Prostate gland (tissue), 2 donors: ENCODE measurements around the gene SND1. TPM values are rescaled to one million over a fixed set of nuclear protein-coding genes. Genes with fewer than 3 reads are reported as not detected.

ENCODE experiments used
- DNase-seq: peaks from one replicate; pipeline ENCODE4 v3.0.0-alpha.2; 2019; ENCODE audit warnings: low spot score
- H3K27ac ChIP-seq, 2 donors: fragments of 200-600 bp; sonication (generic); 2 replicates each; pipeline ENCODE4 v1.5.1; 2017 to 2019
- H3K27me3 ChIP-seq: fragments of 200-600 bp; sonication (generic); replicated peaks from 2 replicates; pipeline ENCODE4 v1.5.1; 2019; ENCODE audit not compliant: insufficient read depth
- H3K36me3 ChIP-seq, 2 donors: fragments of 200-600 bp; sonication (generic); 1 replicate in 1 of 2; 2 replicates in 1 of 2; pipeline versions ENCODE4 v1.5.1 to v1.8.1; 2017 to 2019
- H3K4me1 ChIP-seq: fragments of 200-600 bp; sonication (generic); replicated peaks from 2 replicates; pipeline ENCODE4 v1.5.1; 2019
- H3K4me3 ChIP-seq, 2 donors: fragments of 200-600 bp; sonication (generic); 2 replicates each; pipeline ENCODE4 v1.5.1; 2017 to 2019
- H3K9me3 ChIP-seq: fragments of 200-600 bp; sonication (generic); 2 replicates; pipeline ENCODE4 v1.5.1; 2017
- POLR2A ChIP-seq: fragments of 450-650 bp; IDR thresholded peaks from one replicate; pipeline ENCODE4 v1.6.1; 2016; ENCODE audit warnings: antibody characterized with exemption, mild to moderate bottlenecking
- POLR2AphosphoS5 ChIP-seq: sonication (generic); formaldehyde crosslinking; IDR thresholded peaks from one replicate; pipeline ENCODE4 v1.6.1; 2017; ENCODE audit warnings: antibody characterized with exemption
- WGBS: methylation state at CpG from one replicate; pipeline ENCODE4 v1.1.5; 2018; 5-methylcytosine and 5-hydroxymethylcytosine counted together
- intact Hi-C: fragments of 100-400 bp; cut with DNase I; formaldehyde crosslinking; loops from one replicate; pipeline ENCODE4 v1.14.2; 2022
- total RNA-seq, 2 donors: library from RNA; depleted of rRNA; stranded (reverse); fragments of >200 nt; gene quantifications; one replicate each; pipeline ENCODE4 v1.1.0, GENCODE V29; 2016
- TF ChIP-seq, protein P1 (sequence below), 4 experiments: fragments of 200-600 bp in 2 of 4; fragments of 450-650 bp in 2 of 4; sonication (generic) in 2 of 4; IDR thresholded peaks; 1 replicate in 3 of 4; 2 replicates in 1 of 4; pipeline ENCODE4 v1.5.1; 2016 to 2019; ENCODE audit warnings: antibody characterized with exemption in 4 of 4, mild to moderate bottlenecking in 2 of 4, moderate library complexity in 2 of 4

SND1 gene
- total RNA-seq, 2 donors from 2014 or later = 175 to 190 TPM

DNA sequence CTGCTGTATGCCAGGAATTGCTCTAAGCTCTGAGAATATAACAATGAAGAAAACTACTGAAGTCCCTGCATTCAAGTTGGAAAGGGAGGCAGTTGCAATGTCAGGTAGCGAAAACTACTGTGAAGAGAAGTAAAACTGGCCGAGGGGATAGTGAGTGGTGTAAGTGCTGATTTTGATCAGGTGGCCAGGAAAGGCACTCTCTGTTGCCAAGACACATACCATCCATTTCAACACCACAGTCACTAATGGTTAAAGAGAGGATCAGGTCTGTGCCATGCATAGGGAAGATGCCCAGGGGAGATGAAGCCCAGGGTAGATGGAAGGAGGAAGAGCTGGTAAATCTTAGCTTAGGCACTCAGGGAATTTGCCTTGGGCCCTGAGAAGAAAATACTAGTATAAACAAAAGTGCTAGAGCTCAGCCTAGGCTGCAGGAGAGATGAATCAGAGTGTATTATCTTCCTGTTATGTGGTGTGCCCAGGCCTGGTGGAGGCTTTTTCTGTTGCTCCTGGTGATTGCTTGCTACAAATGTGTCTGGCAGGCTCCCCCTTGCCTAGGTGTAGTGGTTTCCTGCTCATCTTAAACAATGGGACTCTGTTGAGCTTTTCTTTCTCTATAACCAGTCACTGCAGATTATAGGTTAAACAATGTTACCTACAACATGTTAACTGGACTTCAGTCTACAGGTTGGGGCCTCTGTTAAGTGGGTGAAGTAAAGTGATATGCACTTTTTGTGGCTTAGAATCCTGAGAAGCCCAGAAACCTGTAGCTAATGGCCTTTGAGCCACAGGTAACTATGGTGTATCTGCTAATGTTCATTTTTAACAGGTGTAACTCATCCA is 253.7 kb downstream of the SND1 start:
- no peaks in the 10 kb centered on the region for H3K36me3 ChIP-seq
- peaks cover 3% of the 10 kb centered on the region for H3K4me1 ChIP-seq
- no peaks in the 10 kb centered on the region for H3K27me3 ChIP-seq
- WGBS = 78% methylated on average over 2 of the region's 2 CpGs
- no peak overlapping the region for H3K4me3 ChIP-seq
- H3K27ac ChIP-seq = no peak overlapping the region
- intact Hi-C loops = no loop called here
- TF ChIP-seq POLR2AphosphoS5 = no peak
- TF ChIP-seq POLR2A = no peak
- TF ChIP-seq, protein P1, sequence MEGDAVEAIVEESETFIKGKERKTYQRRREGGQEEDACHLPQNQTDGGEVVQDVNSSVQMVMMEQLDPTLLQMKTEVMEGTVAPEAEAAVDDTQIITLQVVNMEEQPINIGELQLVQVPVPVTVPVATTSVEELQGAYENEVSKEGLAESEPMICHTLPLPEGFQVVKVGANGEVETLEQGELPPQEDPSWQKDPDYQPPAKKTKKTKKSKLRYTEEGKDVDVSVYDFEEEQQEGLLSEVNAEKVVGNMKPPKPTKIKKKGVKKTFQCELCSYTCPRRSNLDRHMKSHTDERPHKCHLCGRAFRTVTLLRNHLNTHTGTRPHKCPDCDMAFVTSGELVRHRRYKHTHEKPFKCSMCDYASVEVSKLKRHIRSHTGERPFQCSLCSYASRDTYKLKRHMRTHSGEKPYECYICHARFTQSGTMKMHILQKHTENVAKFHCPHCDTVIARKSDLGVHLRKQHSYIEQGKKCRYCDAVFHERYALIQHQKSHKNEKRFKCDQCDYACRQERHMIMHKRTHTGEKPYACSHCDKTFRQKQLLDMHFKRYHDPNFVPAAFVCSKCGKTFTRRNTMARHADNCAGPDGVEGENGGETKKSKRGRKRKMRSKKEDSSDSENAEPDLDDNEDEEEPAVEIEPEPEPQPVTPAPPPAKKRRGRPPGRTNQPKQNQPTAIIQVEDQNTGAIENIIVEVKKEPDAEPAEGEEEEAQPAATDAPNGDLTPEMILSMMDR (IDR thresholded peaks at IDR 0.05) = no peak
- no peaks in the 10 kb centered on the region for H3K9me3 ChIP-seq
- no peak for DNase-seq

DNA sequence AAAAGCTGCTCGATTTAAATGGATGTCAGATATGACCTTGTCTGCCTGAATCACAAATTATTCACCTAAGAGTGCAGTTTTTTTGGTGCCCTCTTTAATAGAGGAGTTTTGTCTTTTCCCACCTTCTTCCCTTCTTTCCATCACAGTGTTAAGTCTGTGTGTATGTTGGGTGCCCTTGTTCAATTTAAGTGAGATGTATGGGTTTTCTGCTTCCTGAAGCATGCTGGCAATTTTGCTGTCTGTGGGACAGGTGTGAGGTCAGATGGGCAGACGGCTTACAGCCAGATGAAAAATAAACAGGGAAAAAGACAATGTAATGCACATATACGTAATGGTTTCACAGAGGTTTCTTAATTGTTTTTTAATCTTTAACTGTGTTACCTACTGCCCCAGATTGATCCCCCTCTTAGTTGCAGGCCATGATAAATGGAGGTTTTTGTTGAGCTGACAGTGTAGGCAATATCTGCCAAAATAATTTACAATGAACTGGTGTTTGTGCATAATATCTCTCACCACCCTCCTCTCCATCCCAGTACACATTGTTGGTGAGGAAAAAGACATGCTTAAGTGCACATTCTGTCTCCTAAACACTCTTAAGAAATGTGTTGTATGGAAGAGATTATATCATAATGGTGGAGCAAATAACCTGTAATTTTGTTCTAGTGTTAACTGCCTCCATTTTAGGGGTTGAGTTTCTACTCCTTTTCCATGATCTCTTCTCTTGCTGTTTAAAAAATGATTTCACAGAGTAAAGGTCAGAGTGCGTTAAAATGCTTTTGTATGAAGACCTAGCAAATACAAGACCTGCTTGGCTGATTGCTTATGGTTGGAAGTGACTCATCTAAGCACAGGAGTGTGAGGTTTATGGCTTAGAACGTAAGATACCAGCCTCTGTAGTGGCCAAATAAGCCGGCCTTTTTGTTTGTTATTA is 255.4 kb downstream of the SND1 start:
- no peaks in the 10 kb centered on the region for H3K36me3 ChIP-seq
- no peak overlapping the region for H3K4me3 ChIP-seq
- no peaks in the 10 kb centered on the region for H3K9me3 ChIP-seq
- H3K4me1 ChIP-seq = no peaks in the 10 kb centered on the region
- H3K27ac ChIP-seq = no peak overlapping the region
- H3K27me3 ChIP-seq = no peaks in the 10 kb centered on the region
- intact Hi-C loops = no loop called here
- no peak for DNase-seq
- 67% methylated on average over 6 of the region's 6 CpGs for WGBS
- TF ChIP-seq POLR2A (no peak), POLR2AphosphoS5 (no peak)
- TF ChIP-seq, protein P1 (IDR thresholded peaks at IDR 0.05) = no peak

DNA sequence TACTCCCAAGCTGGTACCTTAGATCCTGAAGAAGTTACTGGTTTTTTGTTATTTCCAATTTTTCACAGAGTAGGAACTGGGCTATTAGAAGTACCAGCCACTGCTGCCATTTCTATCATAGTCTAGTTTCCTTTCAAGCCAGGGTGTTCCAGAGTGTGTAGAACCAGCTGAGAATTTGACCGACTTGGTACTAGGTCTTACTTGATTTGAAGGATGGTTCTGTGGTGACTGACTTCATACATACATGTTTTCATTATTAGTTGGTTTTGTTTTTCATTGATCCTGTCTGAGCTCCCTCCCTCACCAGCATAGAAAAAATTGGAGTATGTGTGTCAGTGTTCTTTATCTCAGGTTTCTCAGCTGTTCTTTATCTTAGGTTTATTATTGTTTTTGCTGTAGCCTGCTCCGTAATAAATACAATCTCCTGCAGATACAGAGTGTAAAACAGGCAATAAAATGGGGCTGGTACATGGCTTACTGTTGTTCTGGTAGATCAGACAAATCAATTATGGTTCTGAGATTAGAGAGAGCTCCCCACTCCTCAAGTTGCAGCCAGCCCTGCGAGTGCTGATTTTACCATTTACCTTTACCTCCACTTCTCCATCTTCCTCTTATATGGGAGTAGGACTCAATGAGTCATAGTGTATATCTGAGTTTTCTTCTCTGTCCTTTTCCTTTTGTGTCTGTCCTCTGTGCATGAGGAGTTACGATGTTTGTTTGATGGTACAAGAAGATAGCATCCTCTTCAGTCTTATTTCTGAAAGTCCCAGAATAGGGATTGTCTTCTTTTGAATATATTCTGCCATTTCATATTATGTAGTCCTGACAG is 256.6 kb downstream of the SND1 start:
- intact Hi-C loops = no loop called here
- TF ChIP-seq POLR2A (no peak), POLR2AphosphoS5 (peak; percentile 3)
- Histone ChIP-seq H3K36me3 (no peaks in the 10 kb centered on the region), H3K9me3 (no peaks in the 10 kb centered on the region), H3K4me3 (no peak overlapping the region), H3K27ac (no peak overlapping the region), H3K4me1 (no peaks in the 10 kb centered on the region), H3K27me3 (no peaks in the 10 kb centered on the region)
- 72% methylated on average over 4 of the region's 4 CpGs for WGBS
- DNase-seq = no peak

DNA sequence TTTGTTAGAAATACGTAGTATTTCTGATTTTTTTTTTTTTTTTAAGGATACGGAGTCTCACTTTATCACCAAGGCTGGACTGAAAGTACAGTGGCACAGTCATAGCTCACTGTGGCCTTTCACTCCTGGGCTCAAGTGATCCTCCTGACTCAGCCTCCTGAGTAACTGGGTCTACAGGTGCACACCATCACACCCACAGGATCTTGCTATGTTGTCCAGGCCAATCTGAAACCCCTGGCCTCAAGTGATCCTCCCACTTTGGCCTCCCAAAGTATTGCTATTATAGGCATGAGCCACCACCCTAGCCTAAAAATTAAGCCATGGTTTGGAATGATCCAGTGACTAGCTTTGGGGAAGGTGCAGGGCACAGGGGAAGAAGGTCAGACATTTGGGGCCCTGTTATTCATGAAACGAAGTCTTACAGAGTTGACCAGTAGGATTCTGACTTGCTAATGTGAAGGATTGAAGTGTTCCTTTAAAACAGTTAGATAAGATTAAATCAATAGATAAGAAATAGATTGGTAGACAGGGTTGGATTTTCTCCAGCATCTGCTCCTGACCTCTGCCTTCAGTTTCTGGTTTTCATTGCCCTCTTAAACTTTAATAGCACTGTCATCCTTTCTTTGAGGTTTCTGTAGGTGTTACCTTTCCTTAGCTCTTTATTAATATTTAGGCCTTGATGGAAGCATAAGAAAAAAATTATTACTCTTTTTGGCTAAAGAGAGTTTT is 257.6 kb downstream of the SND1 start:
- TF ChIP-seq, protein P1 (IDR thresholded peaks at IDR 0.05) = no peak
- TF ChIP-seq POLR2AphosphoS5 = no peak
- no peak for TF ChIP-seq POLR2A
- DNase-seq = no peak
- no peak overlapping the region for H3K4me3 ChIP-seq
- intact Hi-C loops = no loop called here
- H3K9me3 ChIP-seq = no peaks in the 10 kb centered on the region
- WGBS = 77% methylated on average over 3 of the region's 3 CpGs
- no peaks in the 10 kb centered on the region for H3K27me3 ChIP-seq
- H3K4me1 ChIP-seq = no peaks in the 10 kb centered on the region
- H3K27ac ChIP-seq = no peak overlapping the region
- no peaks in the 10 kb centered on the region for H3K36me3 ChIP-seq
